Embryonic facial prominence (tissue), 1 donor: ENCODE measurements around the gene NPHS1.
"Not testable (repeated sequence)": the region's sequence is repeated elsewhere in the genome, so short reads cannot be mapped to it uniquely, and the experiment has no call there.

Experiments
- DNase-seq: peaks from one replicate; pipeline ENCODE4 v3.0.0-alpha.2; 2016; ENCODE audit errors: extremely low spot score

NPHS1 gene

GRCh38 chr19:35812220-35813042 lies 39.9 kb downstream of the NPHS1 start, which contains the start of gene PRODH2:
TSS of gene PRODH2 (minus strand) at chr19:35812845. CDS start at chr19:35812805, 40 bp downstream.
- no peak for DNase-seq

DNA sequence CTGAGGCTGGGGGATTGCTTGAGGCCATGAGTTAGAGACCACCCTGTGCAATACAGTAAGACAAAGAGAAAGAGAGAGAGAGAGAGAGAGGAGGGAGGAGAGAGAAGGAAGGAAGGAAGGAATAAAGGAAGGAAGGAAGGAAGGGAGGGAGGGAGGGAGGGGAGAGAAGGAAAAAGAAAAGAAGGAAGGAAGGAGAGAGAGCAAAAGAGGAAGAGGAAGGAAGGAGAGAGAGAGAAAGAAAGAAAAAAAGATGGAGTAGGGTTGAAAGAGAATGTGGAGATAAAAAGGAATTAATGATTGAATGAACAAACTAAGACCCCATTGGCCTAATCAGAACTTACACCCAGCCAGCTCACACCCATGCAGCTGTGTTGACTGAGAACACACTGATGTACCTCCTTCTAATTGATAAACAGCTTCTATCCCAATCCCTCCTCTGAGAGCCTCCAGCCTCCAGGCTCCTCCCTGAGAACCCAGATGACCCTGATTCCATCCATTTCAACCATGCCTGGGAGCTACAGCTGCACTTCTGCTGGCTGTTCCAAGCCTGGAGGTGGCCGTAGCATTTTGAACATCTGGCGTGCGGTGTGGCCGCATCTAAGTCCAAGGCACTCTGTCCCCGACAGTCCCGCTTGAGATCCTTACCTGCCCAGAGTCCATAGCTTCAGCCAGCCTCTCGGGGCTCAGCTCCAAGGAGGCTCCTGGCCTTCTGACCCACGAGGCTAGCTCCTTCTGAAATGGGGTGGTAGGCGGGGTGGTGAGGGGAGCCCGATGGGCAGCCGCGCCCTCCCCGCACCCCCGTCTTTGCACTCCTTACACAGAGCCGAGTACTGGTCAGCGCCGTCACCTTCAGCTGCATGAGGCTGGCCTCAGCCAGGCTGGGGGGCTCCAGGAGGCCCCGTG lies 40.7 kb downstream of the NPHS1 start:
- no peak for DNase-seq

DNA sequence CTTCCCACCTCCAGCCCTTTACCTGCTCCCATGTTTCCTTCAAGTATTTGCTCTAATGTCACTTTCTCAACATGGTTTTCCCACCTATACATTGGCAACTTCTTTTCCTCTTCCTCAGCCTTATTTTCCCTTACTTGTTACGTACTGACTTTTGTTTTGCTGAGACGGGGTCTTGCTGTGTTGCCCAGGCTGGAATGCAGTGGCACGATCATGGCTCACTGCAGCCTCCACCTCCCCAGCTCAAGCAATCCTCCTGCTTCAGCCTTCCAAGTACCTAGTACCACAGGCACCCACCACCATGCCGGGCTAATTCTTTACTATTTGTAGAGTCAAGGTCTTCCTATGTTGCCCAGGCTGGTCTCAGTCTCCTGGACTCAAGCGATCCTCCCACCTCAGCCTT lies 44.7 kb downstream of the NPHS1 start:
- no peak for DNase-seq

- no peak for DNase-seq
Measured at GRCh38 chr19:35806597-35806996, 45.7 kb downstream of the NPHS1 start.

DNA sequence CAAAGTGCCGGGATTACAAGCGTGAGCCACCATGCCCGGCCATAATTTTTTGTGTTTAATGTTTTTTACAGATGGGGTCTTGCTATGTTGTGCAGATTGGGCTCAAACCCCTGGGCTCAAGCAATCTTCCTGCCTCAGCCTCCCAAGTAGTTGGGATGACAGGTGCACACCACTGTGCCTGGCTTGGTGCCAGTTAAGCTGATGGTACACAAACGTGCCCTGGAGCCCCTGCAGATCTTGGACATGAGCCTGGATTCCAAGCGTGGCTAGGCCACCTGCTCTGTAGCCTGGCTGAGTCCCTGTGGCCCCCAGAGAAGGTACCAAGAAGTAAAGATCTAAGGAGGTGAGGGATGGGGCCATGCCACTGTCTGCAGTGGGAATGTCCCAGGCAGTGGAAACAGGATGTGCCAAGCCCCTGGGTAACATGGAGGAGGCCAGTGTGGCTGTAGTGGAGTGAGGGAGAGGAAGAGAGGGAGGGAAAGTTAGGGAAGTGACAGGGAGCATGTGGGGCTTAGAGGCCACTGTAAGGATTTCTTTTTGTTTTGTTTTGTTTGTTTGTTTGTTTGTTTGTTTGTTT lies 46.7 kb downstream of the NPHS1 start:
- DNase-seq: no peak

- DNase-seq: no peak
Measured at GRCh38 chr19:35801828-35802227, 50.5 kb downstream of the NPHS1 start.

DNA sequence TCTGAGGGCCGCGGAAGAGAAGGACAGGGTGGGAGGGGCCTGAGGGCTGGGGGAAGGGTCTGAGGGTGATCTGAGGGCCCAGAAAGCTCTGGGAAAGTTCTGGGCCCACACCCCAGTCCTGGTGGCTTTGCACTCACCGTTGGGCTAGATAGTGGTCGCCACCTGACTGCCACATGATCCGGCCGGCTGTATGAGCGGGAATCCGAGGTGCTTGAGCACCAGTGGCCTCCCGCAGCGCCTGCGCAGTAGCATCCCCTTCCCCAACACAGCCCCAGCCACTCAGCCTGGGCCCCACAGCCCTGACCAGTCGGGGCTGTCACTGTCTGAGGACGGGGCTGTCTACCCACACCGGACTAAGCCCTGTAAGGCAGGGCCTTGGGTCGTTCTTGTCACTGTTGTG lies 54.6 kb downstream of the NPHS1 start:
- no peak for DNase-seq

DNA sequence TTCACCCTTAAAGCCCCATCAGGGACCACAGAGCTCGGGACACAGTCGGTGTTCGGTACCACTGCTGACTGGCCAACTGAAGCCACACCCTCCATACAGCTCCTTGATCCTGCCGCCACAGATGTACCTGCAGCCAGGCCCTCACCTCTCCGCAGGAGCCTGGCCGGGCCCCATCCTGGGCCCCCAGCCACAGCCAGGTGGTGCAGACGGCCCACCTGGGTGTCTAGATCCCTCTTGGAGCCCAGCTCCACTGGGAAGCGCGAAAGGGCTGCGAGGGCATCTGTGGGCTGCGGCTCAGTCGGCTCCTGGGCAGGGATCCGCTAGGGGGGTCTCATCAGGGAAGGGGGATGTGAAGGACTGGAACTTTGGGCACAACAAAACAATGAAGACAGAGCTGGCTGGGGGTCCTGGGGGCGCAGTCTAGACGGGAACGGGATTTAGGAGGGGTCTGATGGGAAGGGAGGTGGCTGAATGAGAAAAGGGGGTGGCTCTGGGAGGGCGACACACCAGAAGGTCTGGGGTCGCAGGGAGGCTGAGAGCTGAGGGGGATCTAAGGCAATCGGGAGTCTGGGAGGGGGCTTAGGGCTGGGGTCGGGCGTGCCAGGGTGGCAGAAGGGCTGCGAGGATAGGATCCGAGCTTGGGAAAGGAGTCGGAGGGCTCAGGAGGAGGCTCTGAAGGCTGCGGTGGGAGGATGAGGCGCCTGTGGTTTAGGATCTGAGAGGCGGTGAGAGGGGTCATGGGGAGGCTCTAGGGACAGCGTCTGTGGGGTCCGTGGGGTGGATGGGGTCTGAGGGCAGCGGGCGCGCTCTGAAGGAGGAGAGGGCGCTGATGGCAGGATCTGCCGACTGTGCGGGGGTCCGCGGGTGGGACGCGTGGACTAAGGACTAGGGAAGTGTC lies 55.4 kb downstream of the NPHS1 start:
- DNase-seq: no peak

GRCh38 chr19:35795564-35795963 lies 56.7 kb downstream of the NPHS1 start:
- not testable (repeated sequence) for DNase-seq

DNA sequence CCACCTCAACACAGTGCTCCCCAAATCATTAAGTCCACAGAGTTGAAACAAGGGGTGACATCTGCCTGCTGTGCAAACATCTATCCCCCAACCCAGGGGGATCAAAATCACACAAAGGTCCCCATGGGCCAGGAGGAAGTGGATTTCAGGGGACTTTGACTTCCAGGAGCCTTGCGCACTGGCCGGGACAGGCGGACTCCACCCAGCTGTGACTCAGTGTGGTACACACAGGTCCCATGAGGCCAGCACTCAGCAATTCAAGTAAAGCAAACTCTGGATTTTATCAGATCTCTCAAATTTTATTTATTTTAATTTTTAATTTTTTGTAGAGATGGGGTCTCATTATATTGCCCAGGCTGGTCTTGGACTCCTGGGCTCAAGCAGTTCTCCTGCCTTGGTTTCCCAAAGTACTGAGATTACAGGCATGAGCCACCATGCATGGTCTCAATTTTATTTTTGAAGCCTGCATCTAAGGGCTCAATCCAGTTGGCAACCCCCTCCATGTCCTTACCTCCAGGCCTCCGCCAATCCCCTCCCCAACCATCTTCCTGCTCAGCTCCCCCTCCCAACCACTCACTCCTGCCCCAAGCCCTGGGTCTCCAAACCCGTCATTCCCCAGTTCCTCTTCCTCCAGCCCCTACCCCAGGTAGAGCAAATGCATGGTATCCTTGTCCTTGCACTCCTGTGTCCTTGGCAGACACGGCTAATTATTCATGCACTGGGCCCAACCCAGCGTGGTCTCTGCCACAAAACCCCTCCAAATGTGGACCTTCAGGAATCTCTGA lies 58.7 kb downstream of the NPHS1 start:
- DNase-seq: no peak

GRCh38 chr19:35792888-35793287 lies 59.4 kb downstream of the NPHS1 start:
- DNase-seq: no peak

GRCh38 chr19:35792312-35792711 lies 60.0 kb downstream of the NPHS1 start:
- DNase-seq: no peak

- DNase-seq: no peak
Measured at GRCh38 chr19:35791814-35792279, 60.5 kb downstream of the NPHS1 start.

- no peak for DNase-seq
Measured at GRCh38 chr19:35790981-35791813, 61.1 kb downstream of the NPHS1 start.

- no peak for DNase-seq
Measured at GRCh38 chr19:35789978-35790944, 62.0 kb downstream of the NPHS1 start.

- no peak for DNase-seq
Measured at GRCh38 chr19:35789195-35789977, 62.9 kb downstream of the NPHS1 start.

GRCh38 chr19:35788205-35788960 lies 63.9 kb downstream of the NPHS1 start:
- DNase-seq: no peak
